GM21515 (cell line): ENCODE measurements around the gene SSRP1.
"Not testable (repeated sequence)": the region's sequence is repeated elsewhere in the genome, so short reads cannot be mapped to it uniquely, and the experiment has no call there.

Experiments
- ATAC-seq: cut with Tn5 transposase; IDR thresholded peaks from one replicate; pipeline ENCODE4 v1.9.1; 2021; ENCODE audit not compliant: unreplicated experiment

The SSRP1 gene

GRCh38 chr11:57335343-57336110 lies at the start of gene SSRP1:
TSS of gene SSRP1 (minus strand) at chr11:57335892. CDS start at chr11:57335121, 771 bp downstream.
- ATAC-seq = peak; percentile 99

- ATAC-seq = no peak
Observed at GRCh38 chr11:57380975-57381374, 45.3 kb upstream of the SSRP1 start, which contains the start of gene PRG3. TSS of gene PRG3 (minus strand) at chr11:57381150. CDS start at chr11:57380708, 442 bp downstream.

- ATAC-seq = no peak
Observed at GRCh38 chr11:57379732-57380131, 44.0 kb upstream of the SSRP1 start.

GRCh38 chr11:57378186-57378585 lies 42.5 kb upstream of the SSRP1 start:
- ATAC-seq = no peak

- no peak for ATAC-seq
Observed at GRCh38 chr11:57377107-57377506, 41.4 kb upstream of the SSRP1 start.

GRCh38 chr11:57376095-57377090 lies 40.7 kb upstream of the SSRP1 start:
- no peak for ATAC-seq

GRCh38 chr11:57375490-57375889 lies 39.8 kb upstream of the SSRP1 start:
- ATAC-seq = no peak

GRCh38 chr11:57374966-57375365 lies 39.3 kb upstream of the SSRP1 start:
- ATAC-seq = no peak

GRCh38 chr11:57373146-57373545 lies 37.5 kb upstream of the SSRP1 start:
- ATAC-seq = no peak

- ATAC-seq = no peak
Observed at GRCh38 chr11:57370941-57371340, 35.2 kb upstream of the SSRP1 start.

GRCh38 chr11:57370251-57370650 lies 34.6 kb upstream of the SSRP1 start:
- ATAC-seq = no peak

- no peak for ATAC-seq
Observed at GRCh38 chr11:57368845-57369232, 33.1 kb upstream of the SSRP1 start.

GRCh38 chr11:57368106-57368844 lies 32.6 kb upstream of the SSRP1 start:
- no peak for ATAC-seq

- no peak for ATAC-seq
Observed at GRCh38 chr11:57364851-57365660, 29.4 kb upstream of the SSRP1 start.

- no peak for ATAC-seq
Observed at GRCh38 chr11:57363131-57364080, 27.7 kb upstream of the SSRP1 start.

GRCh38 chr11:57361926-57362325 lies 26.2 kb upstream of the SSRP1 start:
- no peak for ATAC-seq

- not testable (repeated sequence) for ATAC-seq
Observed at GRCh38 chr11:57361420-57361819, 25.7 kb upstream of the SSRP1 start.

- ATAC-seq = no peak
Observed at GRCh38 chr11:57360991-57361390, 25.3 kb upstream of the SSRP1 start.
